ENCODE results near the gene SFMBT2. TPM values are rescaled to one million over a fixed set of nuclear protein-coding genes. Genes with fewer than 3 reads are reported as not detected.

The SFMBT2 gene
- total RNA-seq, 1 experiment from 2014 or later, result not detected

GRCh38 chr10:7365027-7365745 is 45.6 kb downstream of the SFMBT2 start:
- no peaks in the 10 kb centered on the region for H3K36me3 ChIP-seq (ENCODE audit: control insufficient read depth, insufficient read depth, low read length)
- Mint-ChIP-seq H3K4me1 (ENCODE audit: low read depth, unreplicated experiment) (no peaks in the 10 kb centered on the region), H3K27ac (ENCODE audit: unreplicated experiment) (no peak overlapping the region), H3K27me3 (ENCODE audit: insufficient read depth, unreplicated experiment) (peaks cover 11% of the 10 kb centered on the region), H3K4me3 (ENCODE audit: unreplicated experiment) (no peak overlapping the region), H3K36me3 (ENCODE audit: insufficient read depth, unreplicated experiment) (no peaks in the 10 kb centered on the region), H3K9me3 (ENCODE audit: unreplicated experiment) (peaks cover 18% of the 10 kb centered on the region)
- intact Hi-C loops (cut with micrococcal nuclease; ENCODE audit: unreplicated experiment), result no loop called here
- no peaks in the 10 kb centered on the region for H3K4me1 ChIP-seq
- no peak overlapping the region for H3K4me3 ChIP-seq (ENCODE audit: low read depth, low read length)
- CTCF ChIA-PET, result no interaction called here
- DNase-seq, result no peak
- H3K27me3 ChIP-seq (replicated peaks; ENCODE audit: control insufficient read depth, insufficient read depth, low read length), result no peaks in the 10 kb centered on the region; the same call in 1 of the 2 replicates
- BruUV-seq (replicated peaks), result no TSS peak
- peaks cover 2% of the 10 kb centered on the region; the same call in 1 of the 2 replicates for H3K9me3 ChIP-seq
- TF ChIP-seq CTCF (IDR thresholded peaks at IDR 0.05; ENCODE audit: insufficient read depth in 1 of 2, low read depth in 1 of 2, low read length in 1 of 2, severe bottlenecking in 1 of 2, unreplicated experiment in 1 of 2), result no peak
- POLR2A ChIA-PET, result no interaction called here

- Mint-ChIP-seq H3K27me3 (ENCODE audit: insufficient read depth, unreplicated experiment) (peaks cover 9% of the 10 kb centered on the region), H3K4me3 (ENCODE audit: unreplicated experiment) (no peak overlapping the region), H3K27ac (ENCODE audit: unreplicated experiment) (no peak overlapping the region), H3K9me3 (ENCODE audit: unreplicated experiment) (peaks cover 25% of the 10 kb centered on the region), H3K36me3 (ENCODE audit: insufficient read depth, unreplicated experiment) (no peaks in the 10 kb centered on the region), H3K4me1 (ENCODE audit: low read depth, unreplicated experiment) (no peaks in the 10 kb centered on the region)
- BruUV-seq (replicated peaks), result no TSS peak
- no peaks in the 10 kb centered on the region for H3K4me1 ChIP-seq
- intact Hi-C loops (cut with micrococcal nuclease; ENCODE audit: unreplicated experiment), result no loop called here
- DNase-seq, result no peak
- POLR2A ChIA-PET, result no interaction called here
- CTCF ChIA-PET, result no interaction called here
- TF ChIP-seq CTCF (IDR thresholded peaks at IDR 0.05; ENCODE audit: insufficient read depth in 1 of 2, low read depth in 1 of 2, low read length in 1 of 2, severe bottlenecking in 1 of 2, unreplicated experiment in 1 of 2), result no peak
- no peaks in the 10 kb centered on the region for H3K36me3 ChIP-seq (ENCODE audit: control insufficient read depth, insufficient read depth, low read length)
- H3K9me3 ChIP-seq, result peaks cover 2% of the 10 kb centered on the region; the same call in 1 of the 2 replicates
- no peaks in the 10 kb centered on the region; the same call in 1 of the 2 replicates for H3K27me3 ChIP-seq (replicated peaks; ENCODE audit: control insufficient read depth, insufficient read depth, low read length)
- no peak overlapping the region for H3K4me3 ChIP-seq (ENCODE audit: low read depth, low read length)
Observed at GRCh38 chr10:7364474-7364873, 46.4 kb downstream of the SFMBT2 start.

- Histone ChIP-seq H3K36me3 (ENCODE audit: control insufficient read depth, insufficient read depth, low read length) (no peaks in the 10 kb centered on the region), H3K4me1 (no peaks in the 10 kb centered on the region), H3K9me3 (peaks cover 2% of the 10 kb centered on the region; the same call in 1 of the 2 replicates), H3K4me3 (ENCODE audit: low read depth, low read length) (no peak overlapping the region), H3K27me3 (replicated peaks; ENCODE audit: control insufficient read depth, insufficient read depth, low read length) (no peaks in the 10 kb centered on the region; the same call in 1 of the 2 replicates)
- no peaks in the 10 kb centered on the region for H3K36me3 Mint-ChIP-seq (ENCODE audit: insufficient read depth, unreplicated experiment)
- no peaks in the 10 kb centered on the region for H3K4me1 Mint-ChIP-seq (ENCODE audit: low read depth, unreplicated experiment)
- H3K27me3 Mint-ChIP-seq (ENCODE audit: insufficient read depth, unreplicated experiment), result peaks cover 9% of the 10 kb centered on the region
- BruUV-seq (replicated peaks), result no TSS peak
- peaks cover 33% of the 10 kb centered on the region for H3K9me3 Mint-ChIP-seq (ENCODE audit: unreplicated experiment)
- H3K4me3 Mint-ChIP-seq (ENCODE audit: unreplicated experiment), result no peak overlapping the region
- intact Hi-C loops (cut with micrococcal nuclease; ENCODE audit: unreplicated experiment), result no loop called here
- no peak overlapping the region for H3K27ac Mint-ChIP-seq (ENCODE audit: unreplicated experiment)
- no peak for TF ChIP-seq CTCF (IDR thresholded peaks at IDR 0.05; ENCODE audit: insufficient read depth in 1 of 2, low read depth in 1 of 2, low read length in 1 of 2, severe bottlenecking in 1 of 2, unreplicated experiment in 1 of 2)
- CTCF ChIA-PET, result no interaction called here
- no peak for DNase-seq
- POLR2A ChIA-PET, result no interaction called here
Observed at GRCh38 chr10:7363700-7364099, 47.1 kb downstream of the SFMBT2 start.

Data from Caco-2 (cell line).